Heart left ventricle (tissue), 16 donors: Measurements from ENCODE around the gene VAV1. TPM values are rescaled to one million over a fixed set of nuclear protein-coding genes. Genes with fewer than 3 reads are reported as not detected.

ENCODE experiments used
- ATAC-seq, 4 donors: fragments of 200-7000 bp; cut with Tn5 transposase; one replicate each; pipeline ENCODE4 v1.9.1; 2020 to 2022; ENCODE audit warnings: moderate library complexity in 4 of 4, mild to moderate bottlenecking in 3 of 4, moderate number of reproducible peaks in 1 of 4
- DNase-seq, 5 donors: peaks; one replicate each; pipeline ENCODE4 v3.0.0-alpha.2; 2020
- H3K27ac ChIP-seq, 12 donors: fragments of 200-600 bp; sonication (generic) in 4 of 12; one replicate each; pipeline versions ENCODE4 v1.5.0 to v1.8.0; 2016 to 2022; ENCODE audit warnings: mild to moderate bottlenecking in 2 of 12
- H3K27me3 ChIP-seq, 9 donors: fragments of 200-600 bp; sonication (generic) in 2 of 9; one replicate each; pipeline versions ENCODE4 v1.5.1 to v1.8.0; 2016 to 2022; ENCODE audit warnings: mild to moderate bottlenecking in 3 of 9
- H3K36me3 ChIP-seq, 9 donors: fragments of 200-600 bp; sonication (generic) in 2 of 9; one replicate each; pipeline versions ENCODE4 v1.5.0 to v1.8.0; 2018 to 2022; ENCODE audit warnings: mild to moderate bottlenecking in 2 of 9
- H3K4me1 ChIP-seq, 12 donors: fragments of 200-600 bp; sonication (generic) in 4 of 12; one replicate each; pipeline versions ENCODE4 v1.5.0 to v1.8.0; 2016 to 2022; ENCODE audit warnings: mild to moderate bottlenecking in 3 of 12
- H3K4me3 ChIP-seq, 12 donors: fragments of 200-600 bp; sonication (generic) in 4 of 12; one replicate each; pipeline versions ENCODE4 v1.5.0 to v1.8.0; 2017 to 2022; ENCODE audit warnings: mild to moderate bottlenecking in 9 of 12, moderate library complexity in 4 of 12
- H3K9me3 ChIP-seq, 12 donors: fragments of 200-600 bp; sonication (generic) in 4 of 12; one replicate each; pipeline versions ENCODE4 v1.5.0 to v1.8.0; 2016 to 2022; ENCODE audit warnings: mild to moderate bottlenecking in 1 of 12
- POLR2A ChIP-seq, 2 donors: fragments of 450-650 bp; IDR thresholded peaks; one replicate each; pipeline ENCODE4 v1.6.1; 2017; ENCODE audit warnings: antibody characterized with exemption in 2 of 2, mild to moderate bottlenecking in 2 of 2, moderate library complexity in 2 of 2
- WGBS, 4 donors: extraction: QIAGEN DNeasy Blood & Tissue Kit in 2 of 4; methylation state at CpG; one replicate each; pipeline versions ENCODE4 v1.1.5 to v1.1.7; 2013 to 2018; 5-methylcytosine and 5-hydroxymethylcytosine counted together
- intact Hi-C, 10 donors: fragments of 100-400 bp; cut with DNase I; formaldehyde crosslinking; loops; one replicate each; pipeline versions ENCODE4 v1.11.1 to v1.14.2; 2022
- polyA plus RNA-seq, 2 donors: library from polyadenylated mRNA; stranded (reverse); fragments of 200-250 nt; gene quantifications; one replicate each; pipeline ENCODE4 v1.2.3, GENCODE V29; 2013
- total RNA-seq, 9 donors: library from RNA; depleted of rRNA in 2 of 9; stranded (reverse); fragments of >200 nt in 2 of 9; fragmentation: NEBNext Ultra II Directional in 3 of 9; extraction: Animal tissue kit (Norgen Biotek cat#: 25700) in 3 of 9; gene quantifications; one replicate each; pipeline versions ENCODE4 v1.1.0 to v1.2.4, GENCODE V29; 2016 to 2023
- TF ChIP-seq, protein P1 (sequence below), 12 donors: fragments of 200-600 bp; sonication (generic) in 4 of 12; IDR thresholded peaks; one replicate each; pipeline versions ENCODE4 v1.5.0 to v1.8.0; 2018 to 2022; ENCODE audit warnings: antibody characterized with exemption in 12 of 12, mild to moderate bottlenecking in 5 of 12
- donor health status: ischemic (EF 13 %, LVEDD 7.1; RV severe dilation, severe dysfunction).
- donor health status: healthy with polysubstance abuse.
- donor health status: DM: no; HTN: yes; CAD: no.
- donor health status: DM: no; HTN: no; CAD: no.
- donor health status: ischemic (EF 25% LVEDD 6.9; RV normal size, moderate dysfunction).
- donor health status: ischemic (EF 25% LVEDD 5.7; RV mildly dilated, moderate dysfunction).
- donor health status: healthy.
- donor health status: DM: yes; HTN: yes; CAD: no.
- donor health status: ischemic (EF 35%, LVEDD 5.7; RV mildly dilated, moderate dysfunction).
- donor health status: nonischemic (EF 11% LVEDD 7.7; RV severe dilation, severe dysfunction).
- donor health status: DM: yes; HTN: yes; CAD: no.
- donor health status: PGD.
- donor health status: ischemic (EF 29% LVEDD 5.4; RV normal size, mild dysfunction).
- donor health status: nonischemic (EF 23%, LVEDD 6.1; RV moderate dilation, normal function).

Gene VAV1
- total and polyA plus RNA-seq, 11 donors = 0.69 to 25.6 (median 1.2) TPM

GRCh38 chr19:6787393-6787792 is 14.9 kb downstream of the VAV1 start:
- Histone ChIP-seq H3K36me3 (peaks cover 0 to 1% (median 0%) of the 10 kb centered on the region in 9 donors), H3K4me3 (no peak overlapping the region), H3K9me3 (no peaks in the 10 kb centered on the region), H3K4me1 (no peaks in the 10 kb centered on the region), H3K27ac (no peak overlapping the region), H3K27me3 (peaks cover 0 to 31% (median 0%) of the 10 kb centered on the region in 9 donors)
- no peak for ATAC-seq
- DNase-seq = no peak
- 84 to 98% (median 97%) methylated on average over 4 of the region's 4 CpGs for WGBS, 4 donors
- TF ChIP-seq, protein P1, sequence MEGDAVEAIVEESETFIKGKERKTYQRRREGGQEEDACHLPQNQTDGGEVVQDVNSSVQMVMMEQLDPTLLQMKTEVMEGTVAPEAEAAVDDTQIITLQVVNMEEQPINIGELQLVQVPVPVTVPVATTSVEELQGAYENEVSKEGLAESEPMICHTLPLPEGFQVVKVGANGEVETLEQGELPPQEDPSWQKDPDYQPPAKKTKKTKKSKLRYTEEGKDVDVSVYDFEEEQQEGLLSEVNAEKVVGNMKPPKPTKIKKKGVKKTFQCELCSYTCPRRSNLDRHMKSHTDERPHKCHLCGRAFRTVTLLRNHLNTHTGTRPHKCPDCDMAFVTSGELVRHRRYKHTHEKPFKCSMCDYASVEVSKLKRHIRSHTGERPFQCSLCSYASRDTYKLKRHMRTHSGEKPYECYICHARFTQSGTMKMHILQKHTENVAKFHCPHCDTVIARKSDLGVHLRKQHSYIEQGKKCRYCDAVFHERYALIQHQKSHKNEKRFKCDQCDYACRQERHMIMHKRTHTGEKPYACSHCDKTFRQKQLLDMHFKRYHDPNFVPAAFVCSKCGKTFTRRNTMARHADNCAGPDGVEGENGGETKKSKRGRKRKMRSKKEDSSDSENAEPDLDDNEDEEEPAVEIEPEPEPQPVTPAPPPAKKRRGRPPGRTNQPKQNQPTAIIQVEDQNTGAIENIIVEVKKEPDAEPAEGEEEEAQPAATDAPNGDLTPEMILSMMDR (IDR thresholded peaks at IDR 0.05) = no peak
- no peak for TF ChIP-seq POLR2A (IDR thresholded peaks at IDR 0.05)
- intact Hi-C loops = no loop called here

DNA sequence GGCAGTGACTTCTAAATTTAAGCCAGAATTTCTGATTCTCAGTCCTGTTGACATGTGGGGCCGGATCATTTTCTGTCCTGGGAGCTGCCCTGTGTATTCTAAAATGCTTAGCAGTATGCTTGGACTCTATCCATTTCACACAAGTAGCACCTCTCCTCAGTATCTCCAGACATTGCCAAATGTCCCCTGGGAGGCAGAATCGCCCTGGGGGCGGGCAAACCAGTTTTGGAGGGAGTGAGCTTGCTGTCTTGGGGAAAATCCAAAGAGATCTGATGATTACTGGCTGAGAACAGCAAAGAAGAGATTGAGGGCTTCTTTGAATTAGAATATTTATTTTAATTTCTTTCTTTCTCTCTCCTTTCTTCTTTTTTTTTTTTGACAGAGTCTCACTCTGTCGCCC is 16.4 kb downstream of the VAV1 start:
- ATAC-seq = no peak
- TF ChIP-seq, protein P1 (IDR thresholded peaks at IDR 0.05) = no peak
- TF ChIP-seq POLR2A (IDR thresholded peaks at IDR 0.05) = no peak
- H3K36me3 ChIP-seq = no peaks in the 10 kb centered on the region
- 58 to 75% (median 68%) methylated on average over 4 of the region's 4 CpGs for whole genome bisulfite sequencing, 4 donors
- intact Hi-C loops = no loop called here
- no peak overlapping the region for H3K27ac ChIP-seq
- H3K27me3 ChIP-seq = peaks cover 0 to 25% (median 0%) of the 10 kb centered on the region in 9 donors
- H3K4me1 ChIP-seq = no peaks in the 10 kb centered on the region
- H3K9me3 ChIP-seq = no peaks in the 10 kb centered on the region
- no peak overlapping the region for H3K4me3 ChIP-seq
- no peak for DNase-seq

DNA sequence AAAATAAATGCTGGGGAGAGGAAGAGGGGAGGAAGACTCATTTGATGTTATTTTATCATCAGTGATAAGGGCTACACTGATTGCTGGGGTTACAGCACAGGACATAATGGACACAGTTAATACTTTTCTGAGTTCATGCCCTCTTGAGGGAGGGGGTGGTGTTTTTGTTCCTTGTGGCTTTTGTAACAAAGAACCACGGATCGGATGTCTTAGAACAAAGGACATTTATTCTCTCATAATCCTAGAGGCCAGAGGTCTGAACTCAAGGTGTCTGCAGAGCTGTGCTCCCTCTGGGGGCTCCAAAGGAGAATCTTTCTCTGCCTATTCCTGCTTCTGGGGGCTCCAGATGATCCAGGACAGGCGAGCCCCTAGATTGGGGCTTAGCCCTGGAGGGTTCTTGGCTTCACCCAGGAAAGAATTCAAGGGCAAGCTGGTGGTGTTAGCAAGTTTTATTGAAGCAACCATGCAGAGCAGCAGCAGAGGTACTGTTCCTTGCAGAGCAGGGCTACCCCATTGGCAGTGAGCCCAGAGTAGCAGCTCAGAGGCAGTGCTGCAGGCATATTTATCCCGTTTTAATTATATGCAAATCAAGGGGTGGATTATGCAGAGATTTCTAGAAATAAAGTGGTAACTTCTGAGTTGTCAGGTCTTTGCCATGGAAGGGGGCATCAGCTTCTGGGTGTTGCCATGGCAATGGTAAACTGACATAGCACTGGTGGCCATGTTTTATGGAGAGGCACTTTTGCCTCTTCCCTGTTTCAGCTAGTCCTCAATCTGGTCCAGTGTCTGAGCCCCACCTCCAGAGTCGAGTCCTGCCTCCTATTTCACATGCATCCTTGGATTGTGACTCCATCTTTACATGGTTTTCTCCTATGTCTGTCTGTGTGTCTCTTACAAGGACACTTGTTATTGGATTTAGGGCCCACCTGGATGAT is 18.0 kb downstream of the VAV1 start:
- H3K4me1 ChIP-seq = no peaks in the 10 kb centered on the region
- H3K9me3 ChIP-seq = peaks cover 0 to 13% (median 7%) of the 10 kb centered on the region in 12 donors
- H3K27me3 ChIP-seq = peaks cover 0 to 19% (median 0%) of the 10 kb centered on the region in 9 donors
- TF ChIP-seq, protein P1 (IDR thresholded peaks at IDR 0.05) = no peak
- no peak for TF ChIP-seq POLR2A (IDR thresholded peaks at IDR 0.05)
- H3K27ac ChIP-seq = no peak overlapping the region
- intact Hi-C loops = no loop called here
- 43 to 59% (median 48%) methylated on average over 5 of the region's 5 CpGs for WGBS, 4 donors
- no peaks in the 10 kb centered on the region for H3K36me3 ChIP-seq
- no peak for ATAC-seq
- H3K4me3 ChIP-seq = no peak overlapping the region
- DNase-seq = no peak

GRCh38 chr19:6791237-6791636 is 18.7 kb downstream of the VAV1 start:
- H3K4me1 ChIP-seq = no peaks in the 10 kb centered on the region
- no peak overlapping the region for H3K4me3 ChIP-seq
- ATAC-seq (no peak), DNase-seq (no peak)
- TF ChIP-seq POLR2A (IDR thresholded peaks at IDR 0.05) = no peak
- TF ChIP-seq, protein P1 (IDR thresholded peaks at IDR 0.05) = no peak
- WGBS, 4 donors = 58 to 69% (median 64%) methylated on average over 6 of the region's 6 CpGs
- intact Hi-C loops = no loop called here
- H3K9me3 ChIP-seq = peaks cover 0 to 13% (median 8%) of the 10 kb centered on the region in 12 donors
- no peak overlapping the region for H3K27ac ChIP-seq
- peaks cover 0 to 19% (median 0%) of the 10 kb centered on the region in 9 donors for H3K27me3 ChIP-seq
- no peaks in the 10 kb centered on the region for H3K36me3 ChIP-seq
